ENCODE data around the gene FBF1.

FBF1 gene

DNA sequence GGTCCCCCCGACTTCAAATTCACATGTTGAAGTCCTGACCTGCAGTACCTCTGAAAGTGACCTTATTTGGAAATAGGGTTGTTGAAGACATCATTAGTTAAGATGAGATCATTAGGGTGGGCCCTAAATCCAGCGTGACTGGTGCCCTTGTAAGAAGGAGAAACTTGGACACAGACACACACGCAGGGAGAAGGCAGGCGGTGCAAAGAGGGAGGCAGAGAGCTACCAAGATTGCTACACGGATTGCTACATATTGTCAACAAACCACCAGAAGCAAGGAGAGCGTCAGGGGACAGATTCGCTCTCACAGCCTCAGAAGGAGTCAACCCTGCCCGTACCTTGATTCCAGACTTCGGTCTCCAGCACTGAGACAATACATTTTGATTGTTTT, 78.9 kb downstream of the FBF1 start:
- no peak for ATAC-seq

More for the DNA sequence above, 78.9 kb downstream of the FBF1 start:
- TF ChIP-seq PPARA (CRISPR knock-in tag; IDR thresholded peaks at IDR 0.05; ENCODE audit: borderline replicate concordance) (no peak), ZNF565 (CRISPR knock-in tag; conservative IDR thresholded peaks at IDR 0.05; ENCODE audit: low read depth) (no peak), ARNTL (CRISPR knock-in tag; IDR thresholded peaks at IDR 0.05; ENCODE audit: borderline replicate concordance, low read depth) (no peak), CSDC2 (CRISPR knock-in tag; IDR thresholded peaks at IDR 0.05) (no peak), ZFP30 (CRISPR knock-in tag; IDR thresholded peaks at IDR 0.05) (no peak), TOX (CRISPR knock-in tag; IDR thresholded peaks at IDR 0.05; ENCODE audit: borderline replicate concordance) (no peak), ESRRG (CRISPR knock-in tag; IDR thresholded peaks at IDR 0.05) (no peak), RARB (CRISPR knock-in tag; IDR thresholded peaks at IDR 0.05) (no peak), ISL1 (CRISPR knock-in tag; IDR thresholded peaks at IDR 0.05) (no peak), TCF4 (CRISPR knock-in tag; IDR thresholded peaks at IDR 0.05; ENCODE audit: borderline replicate concordance) (no peak)
- TF ChIP-seq, protein P1, sequence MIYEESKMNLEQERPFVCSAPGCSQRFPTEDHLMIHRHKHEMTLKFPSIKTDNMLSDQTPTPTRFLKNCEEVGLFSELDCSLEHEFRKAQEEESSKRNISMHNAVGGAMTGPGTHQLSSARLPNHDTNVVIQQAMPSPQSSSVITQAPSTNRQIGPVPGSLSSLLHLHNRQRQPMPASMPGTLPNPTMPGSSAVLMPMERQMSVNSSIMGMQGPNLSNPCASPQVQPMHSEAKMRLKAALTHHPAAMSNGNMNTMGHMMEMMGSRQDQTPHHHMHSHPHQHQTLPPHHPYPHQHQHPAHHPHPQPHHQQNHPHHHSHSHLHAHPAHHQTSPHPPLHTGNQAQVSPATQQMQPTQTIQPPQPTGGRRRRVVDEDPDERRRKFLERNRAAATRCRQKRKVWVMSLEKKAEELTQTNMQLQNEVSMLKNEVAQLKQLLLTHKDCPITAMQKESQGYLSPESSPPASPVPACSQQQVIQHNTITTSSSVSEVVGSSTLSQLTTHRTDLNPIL (CRISPR knock-in tag; IDR thresholded peaks at IDR 0.05; ENCODE audit: low read depth), result no peak
- TF ChIP-seq, protein P2, sequence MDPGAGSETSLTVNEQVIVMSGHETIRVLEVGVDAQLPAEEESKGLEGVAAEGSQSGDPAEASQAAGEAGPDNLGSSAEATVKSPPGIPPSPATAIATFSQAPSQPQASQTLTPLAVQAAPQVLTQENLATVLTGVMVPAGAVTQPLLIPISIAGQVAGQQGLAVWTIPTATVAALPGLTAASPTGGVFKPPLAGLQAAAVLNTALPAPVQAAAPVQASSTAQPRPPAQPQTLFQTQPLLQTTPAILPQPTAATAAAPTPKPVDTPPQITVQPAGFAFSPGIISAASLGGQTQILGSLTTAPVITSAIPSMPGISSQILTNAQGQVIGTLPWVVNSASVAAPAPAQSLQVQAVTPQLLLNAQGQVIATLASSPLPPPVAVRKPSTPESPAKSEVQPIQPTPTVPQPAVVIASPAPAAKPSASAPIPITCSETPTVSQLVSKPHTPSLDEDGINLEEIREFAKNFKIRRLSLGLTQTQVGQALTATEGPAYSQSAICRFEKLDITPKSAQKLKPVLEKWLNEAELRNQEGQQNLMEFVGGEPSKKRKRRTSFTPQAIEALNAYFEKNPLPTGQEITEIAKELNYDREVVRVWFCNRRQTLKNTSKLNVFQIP (CRISPR knock-in tag; IDR thresholded peaks at IDR 0.05; ENCODE audit: borderline replicate concordance, low read depth), result no peak
- TF ChIP-seq, protein P3, sequence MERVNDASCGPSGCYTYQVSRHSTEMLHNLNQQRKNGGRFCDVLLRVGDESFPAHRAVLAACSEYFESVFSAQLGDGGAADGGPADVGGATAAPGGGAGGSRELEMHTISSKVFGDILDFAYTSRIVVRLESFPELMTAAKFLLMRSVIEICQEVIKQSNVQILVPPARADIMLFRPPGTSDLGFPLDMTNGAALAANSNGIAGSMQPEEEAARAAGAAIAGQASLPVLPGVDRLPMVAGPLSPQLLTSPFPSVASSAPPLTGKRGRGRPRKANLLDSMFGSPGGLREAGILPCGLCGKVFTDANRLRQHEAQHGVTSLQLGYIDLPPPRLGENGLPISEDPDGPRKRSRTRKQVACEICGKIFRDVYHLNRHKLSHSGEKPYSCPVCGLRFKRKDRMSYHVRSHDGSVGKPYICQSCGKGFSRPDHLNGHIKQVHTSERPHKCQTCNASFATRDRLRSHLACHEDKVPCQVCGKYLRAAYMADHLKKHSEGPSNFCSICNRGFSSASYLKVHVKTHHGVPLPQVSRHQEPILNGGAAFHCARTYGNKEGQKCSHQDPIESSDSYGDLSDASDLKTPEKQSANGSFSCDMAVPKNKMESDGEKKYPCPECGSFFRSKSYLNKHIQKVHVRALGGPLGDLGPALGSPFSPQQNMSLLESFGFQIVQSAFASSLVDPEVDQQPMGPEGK (CRISPR knock-in tag; IDR thresholded peaks at IDR 0.05; ENCODE audit: borderline replicate concordance), result no peak
